Large intestine (tissue), 3 donors: Measurements from ENCODE around the gene SMAD9. TPM values are rescaled to one million over a fixed set of nuclear protein-coding genes. Genes with fewer than 3 reads are reported as not detected.

Source experiments
- DNase-seq, 2 donors: peaks; one replicate each; pipeline versions ENCODE4 v3.0.0 to v3.0.0-alpha.2; 2013
- H3K27ac ChIP-seq: one replicate; pipeline ENCODE4 v1.5.1; 2013; ENCODE audit warnings: low read length
- H3K27me3 ChIP-seq: 2 replicates; pipeline ENCODE4 v1.6.1; 2013; ENCODE audit warnings: low read length; ENCODE audit not compliant: control insufficient read depth, insufficient read depth
- H3K36me3 ChIP-seq: 2 replicates; pipeline ENCODE4 v1.6.1; 2013; ENCODE audit warnings: low read length; ENCODE audit not compliant: control insufficient read depth, insufficient read depth
- H3K4me1 ChIP-seq: one replicate; pipeline ENCODE4 v1.6.1; 2013; ENCODE audit warnings: low read length; ENCODE audit not compliant: control insufficient read depth, insufficient read depth
- H3K4me3 ChIP-seq: one replicate; pipeline ENCODE4 v1.5.1; 2013; ENCODE audit warnings: low read length
- H3K9me3 ChIP-seq: one replicate; pipeline ENCODE4 v1.6.1; 2013; ENCODE audit warnings: mild to moderate bottlenecking, low read depth, low read length, moderate library complexity; ENCODE audit not compliant: control insufficient read depth
- WGBS: methylation state at CpG from one replicate; pipeline ENCODE4 v1.1.5; 2013; ENCODE audit warnings: low lambda C conversion rate; ENCODE audit not compliant: insufficient coverage; 5-methylcytosine and 5-hydroxymethylcytosine counted together
- polyA plus RNA-seq: library from polyadenylated mRNA; unstranded; fragments of 120-200 nt; gene quantifications from one replicate; pipeline ENCODE4 v1.2.1, GENCODE V29; 2013

SMAD9 gene
- polyA plus RNA-seq, 1 donor = 13.9 TPM

DNA sequence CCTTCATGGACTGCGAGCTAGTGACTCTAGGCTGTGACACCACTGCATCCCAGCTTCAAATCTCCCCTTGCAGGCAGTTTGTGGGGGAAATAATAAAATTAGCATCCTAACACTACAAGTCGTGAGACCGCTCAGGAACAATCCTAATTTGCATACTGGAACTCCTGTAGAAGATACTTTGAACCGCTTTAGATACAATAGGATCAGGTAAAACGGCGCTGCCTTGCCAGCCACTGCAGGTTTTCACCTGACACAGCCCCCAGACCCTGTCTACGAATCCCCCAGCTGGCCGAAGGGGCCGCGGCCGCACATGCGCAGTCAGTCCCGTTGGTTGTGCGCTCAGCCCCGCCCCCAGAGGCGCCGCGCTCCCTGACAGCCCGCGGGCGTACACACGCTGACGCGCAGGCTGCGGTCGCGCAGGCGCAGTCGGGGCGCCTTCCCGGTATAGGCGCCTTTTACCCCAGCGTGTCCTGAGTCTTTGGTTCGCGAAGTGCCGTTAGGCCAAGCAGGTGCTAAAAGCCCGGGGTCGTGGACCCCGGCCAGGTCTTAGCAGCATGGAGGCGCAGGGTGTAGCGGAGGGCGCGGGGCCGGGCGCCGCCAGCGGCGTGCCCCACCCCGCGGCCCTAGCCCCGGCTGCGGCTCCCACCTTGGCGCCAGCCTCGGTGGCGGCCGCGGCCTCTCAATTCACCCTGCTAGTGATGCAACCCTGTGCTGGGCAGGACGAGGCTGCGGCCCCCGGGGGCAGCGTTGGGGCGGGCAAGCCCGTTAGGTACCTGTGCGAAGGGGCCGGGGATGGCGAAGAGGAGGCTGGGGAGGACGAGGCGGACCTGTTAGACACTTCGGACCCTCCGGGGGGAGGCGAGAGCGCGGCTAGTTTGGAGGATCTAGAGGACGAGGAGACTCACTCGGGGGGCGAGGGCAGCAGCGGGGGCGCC lies 101.0 kb downstream of the SMAD9 start, which contains the start of gene RFXAP:
Gene RFXAP (plus strand): TSS at position 419 of the 935 bp plus-strand sequence. CDS start 136 bp downstream, at position 555.
- no peaks in the 10 kb centered on the region for H3K27me3 ChIP-seq
- H3K27ac ChIP-seq = peak within 1 kb of the TSS; percentile 26
- H3K4me3 ChIP-seq = peak within 1 kb of the TSS; percentile 58
- H3K4me1 ChIP-seq = peaks cover 3% of the 10 kb centered on the region
- H3K36me3 ChIP-seq = no peaks in the 10 kb centered on the region
- H3K9me3 ChIP-seq = no peaks in the 10 kb centered on the region
- no CpG with 5 or more reads among the region's 78 CpGs for WGBS
- DNase-seq = peak; percentile 89 to 93

GRCh38 chr13:36817996-36818803 lies 101.8 kb downstream of the SMAD9 start:
- peak in 1 of 2 donors; percentile 3 for DNase-seq
- Histone ChIP-seq H3K4me1 (peaks cover 3% of the 10 kb centered on the region), H3K9me3 (no peaks in the 10 kb centered on the region), H3K27ac (peak overlapping the region; percentile 16), H3K27me3 (no peaks in the 10 kb centered on the region), H3K4me3 (peak overlapping the region; percentile 58), H3K36me3 (no peaks in the 10 kb centered on the region)
- WGBS = 18% methylated on average over 4 of the region's 12 CpGs

DNA sequence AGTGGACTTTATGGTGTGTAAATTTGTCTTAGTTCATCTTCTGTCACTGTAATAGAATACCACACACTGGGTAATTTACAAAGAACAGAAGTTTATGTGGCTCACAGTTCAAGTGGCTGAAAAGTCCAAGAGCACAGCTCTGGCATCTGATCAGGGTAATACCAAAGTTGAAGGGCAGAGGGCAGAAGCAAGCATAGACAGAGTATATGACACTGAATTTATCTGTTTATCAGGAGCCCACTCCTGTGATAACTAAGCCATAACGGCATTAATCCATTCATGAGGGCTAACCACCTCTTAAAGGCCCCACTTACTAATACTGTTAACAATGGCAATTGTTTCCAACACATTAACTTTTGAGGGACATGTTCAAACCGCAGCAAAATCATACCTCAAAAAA lies 105.0 kb downstream of the SMAD9 start:
- WGBS = 0% methylated on average over 1 of the region's 2 CpGs
- H3K4me1 ChIP-seq = peaks cover 2% of the 10 kb centered on the region
- H3K27me3 ChIP-seq = no peaks in the 10 kb centered on the region
- H3K4me3 ChIP-seq = no peak overlapping the region
- H3K9me3 ChIP-seq = no peaks in the 10 kb centered on the region
- H3K36me3 ChIP-seq = no peaks in the 10 kb centered on the region
- H3K27ac ChIP-seq = no peak overlapping the region
- DNase-seq = no peak

- no peaks in the 10 kb centered on the region for H3K9me3 ChIP-seq
- peaks cover 3% of the 10 kb centered on the region for H3K27me3 ChIP-seq
- no peak overlapping the region for H3K4me3 ChIP-seq
- WGBS = 33% methylated on average over 1 of the region's 9 CpGs
- peak; percentile 5 to 46 for DNase-seq
- no peak overlapping the region for H3K27ac ChIP-seq
- no peaks in the 10 kb centered on the region for H3K4me1 ChIP-seq
- H3K36me3 ChIP-seq = no peaks in the 10 kb centered on the region
Observed at GRCh38 chr13:36814465-36814864, 105.6 kb downstream of the SMAD9 start.

DNA sequence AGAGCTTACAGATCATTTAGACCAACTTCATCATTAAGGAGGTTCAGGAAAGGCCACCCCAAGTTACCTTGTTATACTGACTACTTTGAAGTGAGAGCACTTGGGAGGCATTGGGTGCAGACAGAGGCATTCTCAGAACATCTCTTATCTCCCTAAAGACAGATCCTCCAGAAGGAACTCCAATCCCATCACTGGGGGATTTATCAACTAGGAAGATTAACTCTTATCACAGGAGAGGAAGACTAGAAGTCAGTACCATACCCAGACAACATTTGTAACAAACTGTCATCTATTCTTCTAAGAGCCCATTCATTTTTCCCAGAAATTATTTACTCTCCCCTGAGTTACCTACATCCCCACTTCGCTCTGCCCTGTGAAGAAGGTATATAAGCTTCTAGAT lies 106.8 kb downstream of the SMAD9 start:
- Histone ChIP-seq H3K36me3 (no peaks in the 10 kb centered on the region), H3K9me3 (no peaks in the 10 kb centered on the region), H3K4me1 (no peaks in the 10 kb centered on the region), H3K4me3 (no peak overlapping the region), H3K27ac (no peak overlapping the region), H3K27me3 (peaks cover 3% of the 10 kb centered on the region)
- WGBS = 100% methylated on average over 1 of the region's 1 CpG
- DNase-seq = no peak

- Histone ChIP-seq H3K27ac (no peak overlapping the region), H3K9me3 (no peaks in the 10 kb centered on the region), H3K36me3 (no peaks in the 10 kb centered on the region), H3K4me3 (no peak overlapping the region), H3K27me3 (peaks cover 3% of the 10 kb centered on the region), H3K4me1 (no peaks in the 10 kb centered on the region)
- no peak for DNase-seq
- no CpG with 5 or more reads among the region's 2 CpGs for WGBS
Observed at GRCh38 chr13:36807616-36808015, 112.4 kb downstream of the SMAD9 start.

DNA sequence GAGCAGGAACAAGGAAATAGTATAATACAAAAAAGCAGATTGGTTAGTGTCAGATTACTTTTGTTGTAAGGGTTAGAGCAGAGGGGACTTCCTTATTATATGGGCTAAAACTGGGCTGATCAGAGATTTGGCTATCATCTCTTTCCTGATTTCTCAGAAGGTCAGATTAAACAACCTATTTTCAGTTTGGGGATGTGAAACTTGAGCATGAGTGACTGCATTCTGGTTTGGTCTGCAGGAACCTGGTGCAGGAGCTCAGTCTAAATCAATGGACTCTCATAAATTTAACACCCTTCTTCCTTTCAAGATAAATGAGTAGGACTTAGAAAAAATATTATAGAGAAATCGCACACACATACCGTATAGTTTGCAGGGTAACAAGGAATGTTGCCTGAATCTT lies 113.9 kb downstream of the SMAD9 start:
- no peaks in the 10 kb centered on the region for H3K36me3 ChIP-seq
- no peak overlapping the region for H3K4me3 ChIP-seq
- H3K4me1 ChIP-seq = no peaks in the 10 kb centered on the region
- no peak overlapping the region for H3K27ac ChIP-seq
- DNase-seq = no peak
- WGBS = 92% methylated on average over 2 of the region's 2 CpGs
- peaks cover 3% of the 10 kb centered on the region for H3K27me3 ChIP-seq
- H3K9me3 ChIP-seq = no peaks in the 10 kb centered on the region

GRCh38 chr13:36804588-36804987 lies 115.5 kb downstream of the SMAD9 start:
- 100% methylated on average over 1 of the region's 6 CpGs for WGBS
- Histone ChIP-seq H3K27ac (no peak overlapping the region), H3K4me1 (no peaks in the 10 kb centered on the region), H3K27me3 (no peaks in the 10 kb centered on the region), H3K36me3 (no peaks in the 10 kb centered on the region), H3K4me3 (no peak overlapping the region), H3K9me3 (no peaks in the 10 kb centered on the region)
- no peak for DNase-seq

- WGBS = 57% methylated on average over 1 of the region's 3 CpGs
- H3K27me3 ChIP-seq = no peaks in the 10 kb centered on the region
- no peak for DNase-seq
- H3K4me3 ChIP-seq = no peak overlapping the region
- no peaks in the 10 kb centered on the region for H3K9me3 ChIP-seq
- H3K27ac ChIP-seq = no peak overlapping the region
- no peaks in the 10 kb centered on the region for H3K4me1 ChIP-seq
- no peaks in the 10 kb centered on the region for H3K36me3 ChIP-seq
Observed at GRCh38 chr13:36801035-36801434, 119.0 kb downstream of the SMAD9 start.

GRCh38 chr13:36796052-36796451 lies 124.0 kb downstream of the SMAD9 start:
- Histone ChIP-seq H3K36me3 (no peaks in the 10 kb centered on the region), H3K27me3 (no peaks in the 10 kb centered on the region), H3K4me1 (no peaks in the 10 kb centered on the region), H3K27ac (no peak overlapping the region), H3K4me3 (no peak overlapping the region), H3K9me3 (no peaks in the 10 kb centered on the region)
- DNase-seq = no peak
- WGBS = no CpG with 5 or more reads among the region's 3 CpGs
